HepG2 (cell line): Measurements from ENCODE around the gene FITM1. TPM values are rescaled to one million over a fixed set of nuclear protein-coding genes. Genes with fewer than 3 reads are reported as not detected.

Experiments used
- ADNP ChIP-seq: sonication (generic); formaldehyde crosslinking; IDR thresholded peaks from 2 replicates; pipeline ENCODE4 v1.4.0; 2020; ENCODE audit warnings: missing genetic modification reagents
- AGO2 ChIP-seq: fragments of 200-400 bp; formaldehyde crosslinking; optimal IDR thresholded peaks from 2 replicates; pipeline ENCODE3; 2017; ENCODE audit warnings: mild to moderate bottlenecking, low read depth, low read length, moderate library complexity
- ATF1 ChIP-seq: IDR thresholded peaks from 2 replicates; pipeline ENCODE4 v1.6.1; 2016; ENCODE audit warnings: mild to moderate bottlenecking, control low read depth
- ATF3 ChIP-seq: sonication (generic); formaldehyde crosslinking; IDR thresholded peaks from 2 replicates; pipeline ENCODE4 v1.4.0; 2020; ENCODE audit warnings: missing genetic modification reagents
- CBX5 ChIP-seq: sonication (generic); formaldehyde crosslinking; IDR thresholded peaks from 2 replicates; pipeline ENCODE4 v1.4.0; 2020; ENCODE audit warnings: missing genetic modification reagents, borderline replicate concordance
- ELF3 ChIP-seq: IDR thresholded peaks from 2 replicates; pipeline ENCODE4 v1.6.1; 2016; ENCODE audit warnings: missing genetic modification reagents, missing compliant biosample characterization
- ERF ChIP-seq: IDR thresholded peaks from 2 replicates; pipeline ENCODE4 v1.6.1; 2018; ENCODE audit warnings: missing biosample characterization, missing genetic modification reagents
- HES4 ChIP-seq: sonication (generic); formaldehyde crosslinking; IDR thresholded peaks from 2 replicates; pipeline ENCODE4 v1.9.0; 2021; ENCODE audit warnings: mild to moderate bottlenecking, missing genetic modification reagents, borderline replicate concordance
- HOXA3 ChIP-seq: sonication (generic); formaldehyde crosslinking; IDR thresholded peaks from 2 replicates; pipeline ENCODE4 v1.5.0; 2020; ENCODE audit warnings: missing genetic modification reagents
- MEF2D ChIP-seq: sonication (generic); formaldehyde crosslinking; IDR thresholded peaks from 2 replicates; pipeline ENCODE4 v1.5.1; 2020; ENCODE audit warnings: mild to moderate bottlenecking, missing genetic modification reagents
- NCOR1 ChIP-seq: fragments of 200-600 bp; sonication (generic); IDR thresholded peaks from 2 replicates; pipeline ENCODE4 v1.7.0; 2017; ENCODE audit warnings: antibody characterized with exemption, low read length, borderline replicate concordance
- NR1H2 ChIP-seq: sonication (generic); formaldehyde crosslinking; IDR thresholded peaks from 2 replicates; pipeline ENCODE4 v1.8.1; 2022; ENCODE audit warnings: low read depth, missing genetic modification reagents, borderline replicate concordance
- NR2C2 ChIP-seq: sonication (generic); formaldehyde crosslinking; IDR thresholded peaks from 2 replicates; pipeline ENCODE4 v1.4.0; 2020; ENCODE audit warnings: missing genetic modification reagents, mild to moderate bottlenecking, moderate library complexity, borderline replicate concordance
- PLRG1 ChIP-seq: fragments of 450-650 bp; conservative IDR thresholded peaks from 2 replicates; pipeline ENCODE4 v1.6.1; 2016
- SAFB2 ChIP-seq: sonication (generic); formaldehyde crosslinking; IDR thresholded peaks from 2 replicates; pipeline ENCODE4 v1.5.1; 2020; ENCODE audit warnings: missing genetic modification reagents, low read depth, mild to moderate bottlenecking, borderline replicate concordance
- ZBTB25 ChIP-seq: IDR thresholded peaks from 2 replicates; pipeline ENCODE4 v1.6.1; 2018; ENCODE audit warnings: missing genetic modification reagents
- ZNF160 ChIP-seq: sonication (generic); formaldehyde crosslinking; IDR thresholded peaks from 2 replicates; pipeline ENCODE4 v1.8.0; 2022; ENCODE audit warnings: mild to moderate bottlenecking, inconsistent platforms, missing genetic modification reagents
- ZNF264 ChIP-seq: sonication (generic); formaldehyde crosslinking; IDR thresholded peaks from 2 replicates; pipeline ENCODE4 v1.4.0; 2020; ENCODE audit warnings: missing genetic modification reagents
- ZNF326 ChIP-seq: sonication (generic); formaldehyde crosslinking; IDR thresholded peaks from 2 replicates; pipeline ENCODE4 v1.4.0; 2020; ENCODE audit warnings: missing genetic modification reagents, borderline replicate concordance
- ZNF530 ChIP-seq: sonication (generic); formaldehyde crosslinking; IDR thresholded peaks from 2 replicates; pipeline ENCODE4 v1.5.0; 2020; ENCODE audit warnings: low read depth, mild to moderate bottlenecking, missing genetic modification reagents
- ZNF572 ChIP-seq: sonication (generic); formaldehyde crosslinking; IDR thresholded peaks from 2 replicates; pipeline ENCODE4 v1.5.1; 2020; ENCODE audit warnings: mild to moderate bottlenecking, missing genetic modification reagents
- ZNF740 ChIP-seq: sonication (generic); formaldehyde crosslinking; IDR thresholded peaks from 2 replicates; pipeline ENCODE4 v1.4.0; 2020; ENCODE audit warnings: missing genetic modification reagents
- ZNF891 ChIP-seq: sonication (generic); formaldehyde crosslinking; IDR thresholded peaks from 2 replicates; pipeline ENCODE4 v1.5.0; 2020; ENCODE audit warnings: mild to moderate bottlenecking, missing genetic modification reagents
- polyA plus RNA-seq, 8 experiments: library from polyadenylated mRNA; depleted of rRNA in 3 of 8; stranded (reverse) in 7 of 8; unstranded in 1 of 8; fragments of >200 nt; fragmentation: Illumina TruSeq in 4 of 8; extraction: Trizol in 4 of 8; gene quantifications; 2 replicates each; pipeline versions ENCODE4 v1.2.1 to v1.2.3, GENCODE V29; 2011 to 2016; ENCODE audit warnings: low read depth in 4 of 8, missing spikeins in 1 of 8, mixed read lengths in 1 of 8; ENCODE audit not compliant: insufficient read depth in 1 of 8
- total RNA-seq, 5 experiments: library from RNA; depleted of rRNA; stranded (reverse); fragments of >200 nt; fragmentation: Illumina TruSeq; extraction: Trizol; gene quantifications; 2 replicates each; pipeline ENCODE4 v1.2.3, GENCODE V29; 2016; ENCODE audit warnings: low read depth in 1 of 5
- TF ChIP-seq, protein P1 (sequence below): sonication (generic); formaldehyde crosslinking; IDR thresholded peaks from 2 replicates; pipeline ENCODE4 v1.8.0; 2022; ENCODE audit warnings: mild to moderate bottlenecking, missing genetic modification reagents, borderline replicate concordance
- TF ChIP-seq, protein P2 (sequence below): sonication (generic); formaldehyde crosslinking; conservative IDR thresholded peaks from 2 replicates; pipeline ENCODE4 v1.4.0; 2020; ENCODE audit warnings: missing genetic modification reagents

The FITM1 gene
- total and polyA plus RNA-seq, 2 of the 13 experiments (the other 11 are each of a cell fraction or from before 2014, with no cell fraction given), result 2.7 to 5.8 TPM

DNA sequence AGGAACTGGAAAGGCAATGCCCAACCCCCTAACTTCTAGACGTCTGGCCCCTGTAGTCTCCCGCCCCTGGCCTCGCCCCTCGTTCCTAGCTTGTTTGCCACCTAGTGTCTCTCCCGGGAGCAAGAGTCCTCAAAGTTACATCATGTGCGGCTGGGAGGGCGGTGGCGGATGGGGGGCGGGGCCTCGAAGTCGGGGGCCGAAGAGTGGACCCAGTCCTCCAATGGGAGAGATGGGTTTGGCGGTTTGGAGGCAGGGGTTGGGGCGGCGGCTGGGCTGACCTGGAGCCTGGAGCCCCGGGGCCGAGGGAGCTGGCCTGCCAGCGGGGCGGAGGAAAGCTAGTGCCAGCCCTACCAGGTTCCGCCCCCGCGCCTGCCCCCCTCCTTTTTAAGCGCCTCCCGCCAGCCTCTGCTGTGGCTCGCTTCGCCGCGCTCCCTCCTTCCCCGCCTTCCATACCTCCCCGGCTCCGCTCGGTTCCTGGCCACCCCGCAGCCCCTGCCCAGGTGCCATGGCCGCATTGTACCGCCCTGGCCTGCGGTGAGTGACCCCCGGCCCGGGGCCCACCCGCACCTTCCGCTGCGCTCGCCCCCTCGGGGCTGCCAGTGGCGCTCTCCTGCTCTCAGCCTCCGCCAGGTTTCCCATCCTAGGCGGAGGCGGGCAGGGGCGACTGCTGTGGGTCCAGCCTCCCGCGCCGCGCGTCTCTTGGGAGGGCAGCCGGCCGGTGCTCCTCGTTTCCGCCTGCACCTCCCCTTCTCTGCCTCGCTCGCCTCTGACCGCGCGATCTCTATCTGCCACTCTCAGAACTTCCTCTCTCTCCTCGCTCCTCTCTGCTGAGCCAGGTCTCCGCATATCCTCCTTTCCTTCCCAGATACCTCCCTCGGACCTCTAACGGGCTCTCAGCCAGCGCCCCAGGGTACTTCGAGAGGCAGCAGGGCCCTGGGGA lies 36.3 kb upstream of the FITM1 start, which contains the start of gene PCK2 (continued):
- TF ChIP-seq ZNF530 (CRISPR knock-in tag), result no peak
- no peak for TF ChIP-seq PLRG1
- TF ChIP-seq ZBTB25 (CRISPR knock-in tag), result peak; percentile 95
- TF ChIP-seq NR2C2 (CRISPR knock-in tag), result peak; percentile 63; the same call in 1 of the 2 replicates
- peak; percentile 86 for TF ChIP-seq CBX5 (CRISPR knock-in tag)
- TF ChIP-seq HES4, result no peak
- peak; percentile 92 for TF ChIP-seq ZNF740
- TF ChIP-seq HOXA3 (CRISPR knock-in tag), result peak; percentile 79
- TF ChIP-seq, protein P1, sequence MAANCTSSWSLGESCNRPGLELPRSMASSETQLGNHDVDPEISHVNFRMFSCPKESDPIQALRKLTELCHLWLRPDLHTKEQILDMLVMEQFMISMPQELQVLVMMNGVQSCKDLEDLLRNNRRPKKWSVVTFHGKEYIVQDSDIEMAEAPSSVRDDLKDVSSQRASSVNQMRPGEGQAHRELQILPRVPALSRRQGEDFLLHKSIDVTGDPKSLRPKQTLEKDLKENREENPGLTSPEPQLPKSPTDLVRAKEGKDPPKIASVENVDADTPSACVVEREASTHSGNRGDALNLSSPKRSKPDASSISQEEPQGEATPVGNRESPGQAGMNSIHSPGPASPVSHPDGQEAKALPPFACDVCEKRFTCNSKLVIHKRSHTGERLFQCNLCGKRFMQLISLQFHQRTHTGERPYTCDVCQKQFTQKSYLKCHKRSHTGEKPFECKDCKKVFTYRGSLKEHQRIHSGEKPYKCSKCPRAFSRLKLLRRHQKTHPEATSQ (CRISPR knock-in tag), result peak; percentile 99
- TF ChIP-seq NR1H2 (CRISPR knock-in tag), result no peak
- TF ChIP-seq ELF3 (CRISPR knock-in tag), result peak; percentile 84
- TF ChIP-seq ERF (CRISPR knock-in tag), result peak; percentile 98
- 0 out of 2 replicates have a peak, but pooled peaks have one; percentile 62 for TF ChIP-seq ZNF326
- TF ChIP-seq ZNF891 (CRISPR knock-in tag), result no peak
- TF ChIP-seq ATF3 (CRISPR knock-in tag), result peak; percentile 66
- TF ChIP-seq, protein P2, sequence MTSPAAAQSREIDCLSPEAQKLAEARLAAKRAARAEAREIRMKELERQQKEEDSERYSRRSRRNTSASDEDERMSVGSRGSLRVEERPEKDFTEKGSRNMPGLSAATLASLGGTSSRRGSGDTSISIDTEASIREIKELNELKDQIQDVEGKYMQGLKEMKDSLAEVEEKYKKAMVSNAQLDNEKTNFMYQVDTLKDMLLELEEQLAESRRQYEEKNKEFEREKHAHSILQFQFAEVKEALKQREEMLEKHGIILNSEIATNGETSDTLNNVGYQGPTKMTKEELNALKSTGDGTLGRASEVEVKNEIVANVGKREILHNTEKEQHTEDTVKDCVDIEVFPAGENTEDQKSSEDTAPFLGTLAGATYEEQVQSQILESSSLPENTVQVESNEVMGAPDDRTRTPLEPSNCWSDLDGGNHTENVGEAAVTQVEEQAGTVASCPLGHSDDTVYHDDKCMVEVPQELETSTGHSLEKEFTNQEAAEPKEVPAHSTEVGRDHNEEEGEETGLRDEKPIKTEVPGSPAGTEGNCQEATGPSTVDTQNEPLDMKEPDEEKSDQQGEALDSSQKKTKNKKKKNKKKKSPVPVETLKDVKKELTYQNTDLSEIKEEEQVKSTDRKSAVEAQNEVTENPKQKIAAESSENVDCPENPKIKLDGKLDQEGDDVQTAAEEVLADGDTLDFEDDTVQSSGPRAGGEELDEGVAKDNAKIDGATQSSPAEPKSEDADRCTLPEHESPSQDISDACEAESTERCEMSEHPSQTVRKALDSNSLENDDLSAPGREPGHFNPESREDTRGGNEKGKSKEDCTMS (CRISPR knock-in tag), result no peak
- 0 out of 2 replicates have a peak, but pooled peaks have one; percentile 82 for TF ChIP-seq ZNF264 (CRISPR knock-in tag)
- peak; percentile 99 for TF ChIP-seq SAFB2 (CRISPR knock-in tag)
- TF ChIP-seq ATF1 (CRISPR knock-in tag), result no peak
- no peak for TF ChIP-seq ZNF572
- TF ChIP-seq MEF2D (CRISPR knock-in tag), result peak; percentile 87
- peak; percentile 88; the same call in 1 of the 2 replicates for TF ChIP-seq NCOR1
- peak; percentile 100 for TF ChIP-seq AGO2
- TF ChIP-seq ADNP (CRISPR knock-in tag), result peak; percentile 57
- TF ChIP-seq ZNF160, result peak; percentile 98
